ENCODE data around the gene SRRM2. TPM values are rescaled to one million over a fixed set of nuclear protein-coding genes. Genes with fewer than 3 reads are reported as not detected.
A peak's percentile ranks its signal among the peaks of the same experiment; 100 is the strongest.

Gene SRRM2
- total and polyA plus RNA-seq, 8 donors, result 142 to 2,165 (median 655) TPM

DNA sequence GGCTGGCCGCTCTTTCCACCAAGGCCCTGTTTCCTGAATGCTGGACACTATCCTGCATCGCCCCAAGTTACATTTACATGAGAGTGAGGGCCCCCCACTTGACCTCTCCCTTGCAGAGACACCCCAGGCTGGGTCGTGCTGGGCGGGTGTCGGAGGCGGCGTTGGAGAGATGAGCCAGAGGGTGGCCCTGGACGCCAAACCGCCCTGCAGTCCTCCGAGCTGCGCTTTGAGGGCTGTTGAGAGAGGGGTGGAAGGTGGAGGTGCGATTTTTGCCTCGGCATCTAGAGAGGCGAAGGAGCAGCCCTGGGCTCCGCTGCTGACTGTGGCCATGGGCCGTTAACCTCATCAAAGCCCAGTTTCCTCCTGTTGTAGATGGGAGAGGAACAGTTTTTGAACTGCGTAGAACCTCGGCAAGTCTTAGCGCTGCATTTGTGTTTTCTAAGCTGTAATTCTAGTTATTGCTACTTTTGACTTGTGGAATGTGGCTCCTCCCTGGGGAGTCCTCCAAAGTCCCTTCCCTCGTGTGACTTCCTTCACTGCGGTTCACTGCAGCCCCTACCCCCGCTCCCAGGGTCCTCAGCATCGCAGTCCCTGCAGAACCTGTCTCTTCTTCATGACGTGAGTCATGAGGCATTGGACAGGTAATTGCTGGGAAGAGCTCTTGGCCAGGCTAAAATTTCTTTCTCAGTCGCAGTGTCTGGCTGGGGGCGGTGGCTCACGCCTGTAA, 25.6 kb downstream of the SRRM2 start:
- H3K36me3 ChIP-seq, result peaks cover 13 to 24% (median 23%) of the 10 kb centered on the region in 4 donors
- TF ChIP-seq EP300 (IDR thresholded peaks at IDR 0.05) (no peak), POLR2A (IDR thresholded peaks at IDR 0.05) (no peak), POLR2AphosphoS5 (IDR thresholded peaks at IDR 0.05) (no peak), CTCF (IDR thresholded peaks at IDR 0.05) (no peak)
- intact Hi-C loops (cut with DNase I; ENCODE audit: low total_unique reads), result no loop called here
- WGBS, 5 donors, result 11 to 19% (median 12%) methylated on average over 12 to 27 of the region's 27 CpGs
- H3K9me3 ChIP-seq, result no peaks in the 10 kb centered on the region
- H3K4me3 ChIP-seq, result peak overlapping the region; percentile 77 to 91 (median 83)
- peaks cover 28 to 53% (median 43%) of the 10 kb centered on the region in 4 donors for H3K4me1 ChIP-seq
- no peaks in the 10 kb centered on the region for H3K27me3 ChIP-seq
- peak in 1 of 2 donors; percentile 69 for DNase-seq
- H3K27ac ChIP-seq, result peak overlapping the region; percentile 98 to 100 (median 100)

DNA sequence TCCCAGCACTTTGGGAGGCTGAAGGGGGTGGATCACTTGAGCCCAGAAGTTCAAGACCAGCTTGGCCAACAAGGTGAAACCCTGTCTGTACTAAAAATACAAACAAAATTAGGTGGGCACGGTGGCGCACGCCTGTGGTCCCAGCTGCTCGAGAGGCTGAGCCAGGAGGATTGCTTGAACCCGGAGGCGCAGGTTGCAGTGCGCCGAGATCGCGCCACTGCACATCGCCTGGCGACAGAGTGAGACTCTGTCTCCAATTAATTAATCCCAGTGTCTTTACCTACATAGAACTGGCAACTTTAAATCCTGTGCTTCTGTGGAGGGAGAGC, 26.2 kb downstream of the SRRM2 start:
- DNase-seq, result no peak
- Histone ChIP-seq H3K9me3 (no peaks in the 10 kb centered on the region), H3K36me3 (peaks cover 9 to 19% (median 18%) of the 10 kb centered on the region in 4 donors), H3K27me3 (no peaks in the 10 kb centered on the region), H3K4me1 (peaks cover 28 to 48% (median 40%) of the 10 kb centered on the region in 4 donors), H3K4me3 (peak overlapping the region; percentile 77 to 91 (median 83)), H3K27ac (peak overlapping the region in 4 of 5 donors; percentile 98 to 100 (median 100))
- WGBS, 5 donors, result 95 to 96% (median 96%) methylated on average over 12 of the region's 12 CpGs
- no peak for TF ChIP-seq EP300 (IDR thresholded peaks at IDR 0.05)
- TF ChIP-seq POLR2AphosphoS5 (IDR thresholded peaks at IDR 0.05), result no peak
- TF ChIP-seq POLR2A (IDR thresholded peaks at IDR 0.05), result no peak
- no peak for TF ChIP-seq CTCF (IDR thresholded peaks at IDR 0.05)
- intact Hi-C loops (cut with DNase I; ENCODE audit: low total_unique reads), result no loop called here

GRCh38 chr16:2779151-2779920, 26.9 kb downstream of the SRRM2 start:
- WGBS, 5 donors, result 88 to 94% (median 92%) methylated on average over 20 to 23 of the region's 23 CpGs

More at GRCh38 chr16:2779151-2779920, 26.9 kb downstream of the SRRM2 start:
- Histone ChIP-seq H3K27ac (no peak overlapping the region), H3K27me3 (peaks cover 0 to 7% (median under 1%) of the 10 kb centered on the region in 3 donors), H3K4me3 (no peak overlapping the region), H3K9me3 (no peaks in the 10 kb centered on the region), H3K36me3 (peaks cover 7 to 12% (median 11%) of the 10 kb centered on the region in 4 donors), H3K4me1 (peaks cover 28 to 40% (median 37%) of the 10 kb centered on the region in 4 donors)
- intact Hi-C loops (cut with DNase I; ENCODE audit: low total_unique reads), result no loop called here
- DNase-seq, result no peak
- TF ChIP-seq POLR2AphosphoS5 (IDR thresholded peaks at IDR 0.05) (no peak), CTCF (IDR thresholded peaks at IDR 0.05) (no peak), EP300 (IDR thresholded peaks at IDR 0.05) (no peak)

Measured in stomach (tissue), 9 donors.